IMR-90 (cell line): ENCODE measurements around the gene LIN52. TPM values are rescaled to one million over a fixed set of nuclear protein-coding genes. Genes with fewer than 3 reads are reported as not detected.
A peak's percentile ranks its signal among the peaks of the same experiment; 100 is the strongest.

ENCODE experiments used
- ATAC-seq: fragments of 200-7000 bp; cut with Tn5 transposase; 2 replicates; pipeline ENCODE4 v1.9.1; 2020; ENCODE audit warnings: low read depth, mild to moderate bottlenecking, moderate library complexity
- BruUV-seq: library from RNA; stranded (reverse); fragments of 400-500 nt; replicated peaks from 2 replicates; lab custom pipeline; 2021; lab: Mats Ljungman, UMichigan
- CTCF ChIA-PET: fragments of 300-600 bp; formaldehyde crosslinking; extraction: SDS; loops from one replicate; lab custom pipeline; 2021; ENCODE audit warnings: antibody characterized with exemption; lab: Yijun Ruan, JAX
- POLR2A ChIA-PET: fragments of 300-600 bp; sonication (Branson Sonifier 250); formaldehyde crosslinking; loops from one replicate; lab custom pipeline; 2022; ENCODE audit warnings: antibody characterized with exemption; ENCODE audit not compliant: unreplicated experiment; lab: Charles Lee
- DNase-seq: peaks from one replicate; pipeline ENCODE4 v3.0.0; 2013
- H2AFZ ChIP-seq: replicated peaks from 2 replicates; pipeline ENCODE3; 2013; ENCODE audit warnings: low read length, mild to moderate bottlenecking; ENCODE audit not compliant: poor library complexity
- H2AK5ac ChIP-seq: 2 replicates; pipeline ENCODE4 v1.6.1; 2013; ENCODE audit warnings: low read depth, low read length, inconsistent platforms
- H2AK9ac ChIP-seq: replicated peaks from 2 replicates; pipeline ENCODE3; 2013; ENCODE audit warnings: mild to moderate bottlenecking, low read depth, low read length, moderate library complexity; ENCODE audit not compliant: poor library complexity
- H2BK120ac ChIP-seq: 2 replicates; pipeline ENCODE4 v1.6.1; 2013; ENCODE audit warnings: low read depth, low read length, inconsistent platforms
- H2BK15ac ChIP-seq: 3 replicates; pipeline ENCODE4 v1.6.1; 2013; ENCODE audit warnings: low read depth, low read length, inconsistent platforms
- H2BK20ac ChIP-seq: 2 replicates; pipeline ENCODE4 v1.6.1; 2013; ENCODE audit warnings: low read depth, mild to moderate bottlenecking, inconsistent platforms, low read length, moderate library complexity
- H2BK5ac ChIP-seq: 2 replicates; pipeline ENCODE4 v1.6.1; 2013; ENCODE audit warnings: mild to moderate bottlenecking, low read depth, low read length, inconsistent platforms; ENCODE audit not compliant: poor library complexity, severe bottlenecking
- H3K14ac ChIP-seq: replicated peaks from 2 replicates; pipeline ENCODE4 v1.6.1; 2013; ENCODE audit warnings: low read depth, low read length, inconsistent platforms
- H3K18ac ChIP-seq: 2 replicates; pipeline ENCODE4 v1.6.1; 2013; ENCODE audit warnings: low read depth, low read length, control low read depth
- H3K23ac ChIP-seq: 2 replicates; pipeline ENCODE4 v1.6.1; 2013; ENCODE audit warnings: low read depth, low read length, inconsistent platforms
- H3K27ac ChIP-seq: 2 replicates; pipeline ENCODE4 v1.5.1; 2013; ENCODE audit warnings: mild to moderate bottlenecking, control low read depth, low read length; ENCODE audit not compliant: insufficient read depth
- H3K27me3 ChIP-seq: 2 replicates; pipeline ENCODE4 v1.6.1; 2013; ENCODE audit warnings: low read length; ENCODE audit not compliant: control insufficient read depth, insufficient read depth
- H3K36me3 ChIP-seq: 2 replicates; pipeline ENCODE4 v1.6.1; 2013; ENCODE audit warnings: low read length, mixed read lengths; ENCODE audit not compliant: control insufficient read depth, insufficient read depth
- H3K4ac ChIP-seq: 2 replicates; pipeline ENCODE4 v1.6.1; 2013; ENCODE audit warnings: low read depth, low read length, inconsistent platforms
- H3K4me1 ChIP-seq: 2 replicates; pipeline ENCODE4 v1.6.1; 2013; ENCODE audit warnings: low read length, mixed read lengths; ENCODE audit not compliant: control insufficient read depth, insufficient read depth
- H3K4me2 ChIP-seq: 2 replicates; pipeline ENCODE4 v1.6.1; 2013; ENCODE audit warnings: low read depth, mild to moderate bottlenecking, control low read depth, low read length, moderate library complexity
- H3K4me3 ChIP-seq: 2 replicates; pipeline ENCODE4 v1.5.1; 2013; ENCODE audit warnings: low read depth, mild to moderate bottlenecking, control low read depth, low read length, moderate library complexity; ENCODE audit not compliant: insufficient read depth
- H3K56ac ChIP-seq: 2 replicates; pipeline ENCODE4 v1.6.1; 2013; ENCODE audit warnings: low read length, inconsistent platforms; ENCODE audit not compliant: insufficient read depth; ENCODE audit errors: extremely low read depth
- H3K79me1 ChIP-seq, 2 experiments: 2 replicates each; pipeline ENCODE4 v1.6.1; 2013; ENCODE audit warnings: low read length in 2 of 2, inconsistent platforms in 1 of 2, low read depth in 1 of 2
- H3K9ac ChIP-seq: 2 replicates; pipeline ENCODE4 v1.6.1; 2013; ENCODE audit warnings: low read depth, low read length, control low read depth
- H3K9me1 ChIP-seq: 2 replicates; pipeline ENCODE4 v1.6.1; 2013; ENCODE audit warnings: low read length, inconsistent platforms; ENCODE audit not compliant: insufficient read depth
- H3K9me3 ChIP-seq: 2 replicates; pipeline ENCODE4 v1.6.1; 2013; ENCODE audit warnings: low read length; ENCODE audit not compliant: control insufficient read depth, insufficient read depth
- H4K20me1 ChIP-seq: 2 replicates; pipeline ENCODE4 v1.6.1; 2013; ENCODE audit warnings: low read length, inconsistent platforms; ENCODE audit not compliant: insufficient read depth
- H4K5ac ChIP-seq: 2 replicates; pipeline ENCODE4 v1.6.1; 2013; ENCODE audit warnings: mild to moderate bottlenecking, low read depth, low read length, control low read depth
- H4K8ac ChIP-seq, 2 experiments: 2 replicates each; pipeline ENCODE4 v1.6.1; 2013; ENCODE audit warnings: low read depth in 2 of 2, low read length in 2 of 2, control low read depth in 1 of 2, inconsistent platforms in 1 of 2
- H4K91ac ChIP-seq: 2 replicates; pipeline ENCODE4 v1.6.1; 2013; ENCODE audit warnings: low read depth, low read length, inconsistent platforms; ENCODE audit not compliant: insufficient read depth
- CHD1 ChIP-seq: IDR thresholded peaks from 2 replicates; pipeline ENCODE4 v1.6.1; 2012; ENCODE audit warnings: low read depth, low read length, improper control_type of control experiment
- MXI1 ChIP-seq: IDR thresholded peaks from 2 replicates; pipeline ENCODE4 v1.6.1; 2012; ENCODE audit warnings: low read depth, mild to moderate bottlenecking, low read length, moderate library complexity, borderline replicate concordance
- POLR2A ChIP-seq: IDR thresholded peaks from 2 replicates; pipeline ENCODE4 v1.6.1; 2012; ENCODE audit warnings: mild to moderate bottlenecking, low read depth, low read length
- SMC3 ChIP-seq: fragments of 150-350 bp; IDR thresholded peaks from 2 replicates; pipeline ENCODE4 v1.6.1; 2016; ENCODE audit warnings: low read depth, mild to moderate bottlenecking, antibody characterized with exemption, low read length, moderate library complexity
- WGBS, 2 experiments: methylation state at CpG; one replicate each; pipeline versions ENCODE4 v1.1.5 to v1.1.7; 2013; ENCODE audit warnings: missing lambda C conversion rate in 2 of 2; ENCODE audit not compliant: insufficient read length in 1 of 2; ENCODE audit errors: extremely low coverage in 2 of 2; 5-methylcytosine and 5-hydroxymethylcytosine counted together
- dilution Hi-C: fragments of 300-500 bp; cut with HindIII; formaldehyde crosslinking; loops from one replicate; pipeline ENCODE4 v1.14.3; 2018; ENCODE audit warnings: low sequenced_read_pairs; ENCODE audit not compliant: unreplicated experiment
- in situ Hi-C: fragments of 300-500 bp; cut with MboI; formaldehyde crosslinking; loops from 3 replicates; pipeline ENCODE4 v1.14.3; 2019; ENCODE audit warnings: low sequenced_read_pairs, inconsistent platforms, mixed read lengths
- intact Hi-C: fragments of 100-400 bp; cut with micrococcal nuclease; formaldehyde crosslinking; loops from 2 replicates; pipeline ENCODE4 v1.10.0; 2022
- polyA plus RNA-seq, 3 experiments: library from polyadenylated mRNA; depleted of rRNA; stranded (reverse); fragments of >200 nt; gene quantifications; 2 replicates each; pipeline ENCODE4 v1.2.3, GENCODE V29; 2012; ENCODE audit warnings: low replicate concordance in 1 of 3
- total RNA-seq: library from RNA; depleted of rRNA; stranded (reverse); fragments of >200 nt; gene quantifications from 2 replicates; pipeline ENCODE4 v1.2.3, GENCODE V29; 2012

The LIN52 gene
- total and polyA plus RNA-seq, 2 of the 4 experiments (the other 2 are of a cell fraction), result 6.1 to 11.5 TPM

DNA sequence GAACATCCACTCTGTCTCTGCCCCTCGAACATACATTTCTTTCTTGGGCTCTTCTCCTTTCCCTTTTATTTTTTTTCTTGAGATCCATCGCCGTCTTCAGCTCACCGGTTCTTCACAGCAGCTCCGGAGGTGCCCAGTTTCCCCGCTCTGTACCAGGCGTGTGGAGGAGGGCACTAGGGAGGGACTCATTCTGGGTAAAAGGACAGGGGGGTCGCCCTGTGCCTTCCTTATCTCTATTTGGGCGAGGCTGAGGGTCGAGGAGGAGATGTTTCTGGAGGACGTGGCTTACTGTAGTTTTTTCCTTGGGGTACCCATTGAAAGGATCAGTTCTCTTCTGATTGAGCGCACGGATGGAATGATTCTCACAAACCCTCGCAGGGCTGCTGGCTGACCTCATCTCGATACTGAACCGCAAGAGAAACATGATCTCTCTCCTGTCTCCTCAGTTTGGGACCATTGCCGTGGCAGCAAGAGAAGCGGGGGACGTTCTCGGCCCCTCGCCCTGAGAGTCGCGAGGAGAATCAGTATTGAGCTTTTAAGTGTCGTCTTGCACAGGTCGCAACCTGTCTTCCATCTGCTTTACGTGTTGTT lies 386 bp downstream of the LIN52 start:
- Histone ChIP-seq H3K9me3 (no peaks in the 10 kb centered on the region), H3K14ac (peak overlapping the region; percentile 41; the same call in 1 of the 2 replicates), H2BK120ac (peak overlapping the region; percentile 9; the same call in 1 of the 2 replicates), H3K27ac (peak overlapping the region; percentile 48), H4K20me1 (no peaks in the 10 kb centered on the region), H4K8ac (peak overlapping the region; percentile 42 to 86; a peak in 3 of 4 replicates), H3K9me1 (no peaks in the 10 kb centered on the region), H2AFZ (peak overlapping the region; percentile 99), H3K4me1 (peaks cover 2% of the 10 kb centered on the region), H3K56ac (peak overlapping the region; percentile 74), H2AK5ac (peak overlapping the region; percentile 45; the same call in 1 of the 2 replicates), H3K23ac (peak overlapping the region; percentile 70), H3K79me1 (peaks cover 11 to 40% of the 10 kb centered on the region in 2 experiments), H3K36me3 (no peaks in the 10 kb centered on the region), H2BK15ac (no peak overlapping the region), H2BK5ac (peak overlapping the region; percentile 4), H3K4ac (peak overlapping the region; percentile 61), H2AK9ac (peak overlapping the region; percentile 94), H4K5ac (peak overlapping the region; percentile 14; the same call in 1 of the 2 replicates), H3K9ac (peak overlapping the region; percentile 58), H3K27me3 (no peaks in the 10 kb centered on the region), H3K18ac (no peak overlapping the region), H4K91ac (no peak overlapping the region), H3K4me2 (peak overlapping the region; percentile 96), H2BK20ac (no peak overlapping the region), H3K4me3 (peak overlapping the region; percentile 73)
- ATAC-seq, result peak; percentile 22
- TSS peak; percentile 74 for BruUV-seq
- 20% methylated on average over 1 of the region's 26 CpGs; no CpG with 5 or more reads in 1 of the 2 experiments for WGBS, 2 experiments
- ChIA-PET CTCF (no interaction called here), POLR2A (interaction anchor here (0.6 kb wide), 1 partner anchor 18 kb away, joined by 16 read pairs; no protein-coding TSS in a partner anchor)
- in situ Hi-C loops (no loop called here), dilution Hi-C loops (no loop called here), intact Hi-C loops (no loop called here)
- peak; percentile 55 for DNase-seq
- TF ChIP-seq MXI1 (peak; percentile 22; the same call in 1 of the 2 replicates), SMC3 (no peak), CHD1 (no peak), POLR2A (peak; percentile 37; the same call in 1 of the 2 replicates)
